OCI-LY1 (cell line): ENCODE measurements around the gene IL21.
A peak's percentile ranks its signal among the peaks of the same experiment; 100 is the strongest.

Experiments used
- H2AFZ ChIP-seq: fragments of 200-600 bp; sonication (generic), shearing (Covaris generic); 2 replicates; pipeline ENCODE4 v1.6.0; 2014; ENCODE audit warnings: antibody characterized with exemption, mild to moderate bottlenecking, low read length
- H3F3A ChIP-seq: fragments of 200-600 bp; sonication (generic), shearing (Covaris generic); 2 replicates; pipeline ENCODE4 v1.6.0; 2014; ENCODE audit warnings: mild to moderate bottlenecking, antibody characterized with exemption, low read length, moderate library complexity; ENCODE audit not compliant: insufficient read depth
- H3K27ac ChIP-seq: fragments of 200-600 bp; sonication (generic); 2 replicates; pipeline ENCODE4 v1.5.1; 2014; ENCODE audit warnings: low read length, mixed run types, mild to moderate bottlenecking, low read depth; ENCODE audit not compliant: poor library complexity, severe bottlenecking
- H3K27me3 ChIP-seq: fragments of 200-600 bp; sonication (generic); 2 replicates; pipeline ENCODE4 v1.6.0; 2014; ENCODE audit warnings: antibody characterized with exemption, mild to moderate bottlenecking, low read length, moderate library complexity; ENCODE audit not compliant: insufficient read depth
- H3K36me3 ChIP-seq: fragments of 200-600 bp; sonication (generic); 2 replicates; pipeline ENCODE4 v1.6.1; 2014; ENCODE audit warnings: mild to moderate bottlenecking, antibody characterized with exemption, low read length, moderate library complexity, mixed read lengths; ENCODE audit not compliant: insufficient read depth
- H3K4me1 ChIP-seq: fragments of 200-600 bp; sonication (generic); 2 replicates; pipeline ENCODE4 v1.5.1; 2014; ENCODE audit warnings: mild to moderate bottlenecking, low read length, moderate library complexity; ENCODE audit not compliant: insufficient read depth, severe bottlenecking
- H3K4me2 ChIP-seq: fragments of 200-600 bp; sonication (generic), shearing (Covaris generic); 2 replicates; pipeline ENCODE4 v1.6.1; 2014; ENCODE audit warnings: low read length
- H3K4me3 ChIP-seq: fragments of 200-600 bp; sonication (generic); 2 replicates; pipeline ENCODE4 v1.5.1; 2014; ENCODE audit warnings: low read length, low read depth, mild to moderate bottlenecking, mixed read lengths; ENCODE audit not compliant: poor library complexity, severe bottlenecking
- H3K79me2 ChIP-seq: fragments of 200-600 bp; shearing (Covaris generic); 2 replicates; pipeline ENCODE4 v1.6.1; 2016; ENCODE audit warnings: mixed run types, low read length, mixed read lengths; ENCODE audit not compliant: insufficient read depth
- H3K9ac ChIP-seq: fragments of 200-600 bp; sonication (generic), shearing (Covaris generic); 2 replicates; pipeline ENCODE4 v1.6.1; 2014; ENCODE audit warnings: mild to moderate bottlenecking, low read length, mixed read lengths
- H3K9me2 ChIP-seq: fragments of 200-600 bp; sonication (generic), shearing (Covaris generic); 2 replicates; pipeline ENCODE4 v1.6.1; 2014; ENCODE audit warnings: low read depth, mild to moderate bottlenecking, low read length, mixed read lengths
- H3K9me3 ChIP-seq: fragments of 200-600 bp; shearing (Covaris generic); 2 replicates; pipeline ENCODE4 v1.6.1; 2014; ENCODE audit warnings: low read length, mixed read lengths
- H4K20me1 ChIP-seq: fragments of 200-600 bp; sonication (generic), shearing (Covaris generic); 2 replicates; pipeline ENCODE4 v1.6.0; 2016; ENCODE audit warnings: mild to moderate bottlenecking, low read length; ENCODE audit not compliant: insufficient read depth
- EZH2 ChIP-seq: fragments of 200-600 bp; sonication (generic), shearing (Covaris generic); IDR thresholded peaks from 2 replicates; pipeline ENCODE4 v1.8.0; 2017; ENCODE audit warnings: borderline replicate concordance, mixed run types, mild to moderate bottlenecking, antibody characterized with exemption, low read length, moderate library complexity, mixed read lengths
- TF ChIP-seq, protein P1 (sequence below): fragments of 200-600 bp; sonication (generic), shearing (Covaris generic); IDR thresholded peaks from 2 replicates; pipeline ENCODE4 v1.5.1; 2017; ENCODE audit warnings: mild to moderate bottlenecking, antibody characterized with exemption, low read length, moderate library complexity, mixed read lengths

IL21 gene

DNA sequence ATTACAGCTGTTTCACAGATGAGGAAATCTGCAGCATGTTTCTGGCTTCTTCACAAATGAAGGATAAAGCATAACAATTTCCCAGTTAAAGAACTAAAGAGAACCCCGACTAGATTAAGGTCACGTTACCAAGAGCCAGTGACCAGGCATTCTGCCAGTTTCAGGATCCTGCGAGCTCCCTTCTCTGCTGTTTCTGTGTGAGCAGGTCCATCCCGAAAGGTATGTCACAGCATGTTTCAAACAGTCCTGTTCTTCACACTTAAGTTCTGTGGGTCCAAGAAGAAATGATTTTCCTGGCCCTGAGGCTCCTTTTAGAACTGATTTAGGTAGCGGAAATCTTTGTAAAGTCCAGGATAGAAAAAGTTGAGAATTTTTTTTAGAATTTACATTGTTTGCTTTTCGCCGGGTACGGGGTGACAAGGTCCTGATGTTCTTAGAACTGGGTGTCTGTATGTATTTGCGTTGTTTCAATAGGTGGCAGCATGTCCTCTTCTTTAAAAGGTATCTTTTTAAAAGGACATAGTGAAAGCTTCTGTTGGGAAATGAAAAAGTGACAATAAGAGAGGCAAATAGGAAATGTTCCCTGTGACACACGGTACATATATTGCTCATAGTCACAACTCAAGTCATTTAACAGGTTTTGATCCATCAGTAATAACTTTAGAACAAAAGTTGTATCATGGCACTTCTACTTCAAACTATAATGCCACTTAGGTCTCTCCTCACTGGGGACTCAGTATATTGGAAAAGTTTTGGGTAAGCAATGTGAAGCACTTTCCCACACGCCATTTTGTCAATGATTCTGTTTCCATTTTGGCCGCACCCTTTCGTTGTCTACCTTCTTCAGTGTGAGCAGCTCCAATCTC lies 18.4 kb downstream of the IL21 start:
- Histone ChIP-seq H3K27ac (no peak overlapping the region), H3K4me1 (no peaks in the 10 kb centered on the region), H3K36me3 (no peaks in the 10 kb centered on the region), H3K9ac (no peak overlapping the region), H3K4me2 (no peak overlapping the region), H3K4me3 (no peak overlapping the region), H3K9me3 (no peaks in the 10 kb centered on the region), H4K20me1 (no peaks in the 10 kb centered on the region), H3F3A (no peaks in the 10 kb centered on the region), H3K27me3 (no peaks in the 10 kb centered on the region; the same call in 1 of the 2 replicates), H3K9me2 (no peaks in the 10 kb centered on the region), H2AFZ (no peak overlapping the region), H3K79me2 (no peaks in the 10 kb centered on the region)
- TF ChIP-seq, protein P1, sequence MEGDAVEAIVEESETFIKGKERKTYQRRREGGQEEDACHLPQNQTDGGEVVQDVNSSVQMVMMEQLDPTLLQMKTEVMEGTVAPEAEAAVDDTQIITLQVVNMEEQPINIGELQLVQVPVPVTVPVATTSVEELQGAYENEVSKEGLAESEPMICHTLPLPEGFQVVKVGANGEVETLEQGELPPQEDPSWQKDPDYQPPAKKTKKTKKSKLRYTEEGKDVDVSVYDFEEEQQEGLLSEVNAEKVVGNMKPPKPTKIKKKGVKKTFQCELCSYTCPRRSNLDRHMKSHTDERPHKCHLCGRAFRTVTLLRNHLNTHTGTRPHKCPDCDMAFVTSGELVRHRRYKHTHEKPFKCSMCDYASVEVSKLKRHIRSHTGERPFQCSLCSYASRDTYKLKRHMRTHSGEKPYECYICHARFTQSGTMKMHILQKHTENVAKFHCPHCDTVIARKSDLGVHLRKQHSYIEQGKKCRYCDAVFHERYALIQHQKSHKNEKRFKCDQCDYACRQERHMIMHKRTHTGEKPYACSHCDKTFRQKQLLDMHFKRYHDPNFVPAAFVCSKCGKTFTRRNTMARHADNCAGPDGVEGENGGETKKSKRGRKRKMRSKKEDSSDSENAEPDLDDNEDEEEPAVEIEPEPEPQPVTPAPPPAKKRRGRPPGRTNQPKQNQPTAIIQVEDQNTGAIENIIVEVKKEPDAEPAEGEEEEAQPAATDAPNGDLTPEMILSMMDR = peak; percentile 33; the same call in 1 of the 2 replicates
- no peak for TF ChIP-seq EZH2

DNA sequence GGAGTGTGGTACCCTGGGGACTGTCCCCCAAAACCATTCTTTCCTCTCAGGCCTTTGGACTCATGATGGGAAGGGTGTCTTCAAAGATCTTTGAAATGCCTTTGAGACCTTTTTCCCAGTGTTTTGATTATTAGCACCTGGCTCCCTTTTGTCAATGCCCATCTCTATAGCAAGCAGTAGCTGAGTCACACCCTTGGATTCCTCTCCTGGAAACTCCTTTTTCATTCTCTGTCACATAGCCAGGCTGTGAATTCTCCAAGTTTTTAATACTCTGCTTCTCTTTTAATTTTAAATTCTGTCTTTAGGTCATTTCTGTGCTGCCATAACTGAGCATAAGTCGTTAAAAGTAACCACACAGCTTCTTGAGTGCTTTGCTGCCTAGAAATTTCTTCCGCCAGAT lies 29.7 kb downstream of the IL21 start:
- no peaks in the 10 kb centered on the region for H3K79me2 ChIP-seq
- no peaks in the 10 kb centered on the region for H3F3A ChIP-seq
- no peak overlapping the region for H3K4me3 ChIP-seq
- no peak overlapping the region for H3K9ac ChIP-seq
- H3K27me3 ChIP-seq = no peaks in the 10 kb centered on the region
- no peak overlapping the region for H3K4me2 ChIP-seq
- no peak overlapping the region for H3K27ac ChIP-seq
- no peak overlapping the region for H2AFZ ChIP-seq
- H3K9me3 ChIP-seq = no peaks in the 10 kb centered on the region
- H4K20me1 ChIP-seq = no peaks in the 10 kb centered on the region
- no peaks in the 10 kb centered on the region for H3K36me3 ChIP-seq
- H3K9me2 ChIP-seq = no peaks in the 10 kb centered on the region
- no peaks in the 10 kb centered on the region for H3K4me1 ChIP-seq
- TF ChIP-seq, protein P1 = no peak
- no peak for TF ChIP-seq EZH2

DNA sequence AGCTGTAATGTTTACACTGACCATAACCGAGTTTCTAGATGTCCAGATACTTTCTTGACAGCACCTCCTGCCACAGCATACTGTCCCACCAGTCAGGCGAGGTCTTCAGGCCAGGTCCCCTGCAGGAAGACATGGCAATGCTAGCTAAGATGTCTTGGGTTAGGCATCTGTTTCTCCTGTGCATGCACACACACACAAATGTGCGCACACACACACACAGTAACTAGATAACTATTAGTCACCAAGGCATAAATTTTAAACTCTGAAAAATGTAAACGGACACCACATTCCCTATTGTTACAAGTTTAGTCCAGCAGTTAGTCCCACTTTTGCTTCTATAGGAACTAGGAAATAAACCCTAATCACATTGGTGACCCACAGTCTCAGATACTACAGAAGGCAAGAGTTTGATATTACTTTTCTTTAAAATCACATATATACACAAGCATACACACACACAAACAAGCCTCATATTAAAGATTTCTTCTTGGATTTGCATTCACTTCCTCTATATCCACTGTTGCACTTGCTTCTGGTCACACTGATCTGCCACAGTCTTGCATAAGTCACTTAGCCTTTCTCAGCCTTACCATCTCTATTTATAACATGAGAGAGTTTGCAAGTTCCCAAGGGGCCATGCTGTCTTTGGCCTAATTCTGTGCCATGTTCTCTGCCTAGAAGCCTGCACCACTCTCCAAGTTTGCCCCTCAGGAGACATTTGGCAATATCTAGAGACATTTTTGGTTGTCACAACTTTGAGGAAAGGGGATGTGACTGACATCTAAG lies 32.2 kb downstream of the IL21 start:
- H3K27ac ChIP-seq = no peak overlapping the region
- H3K9me2 ChIP-seq = no peaks in the 10 kb centered on the region
- H3K4me3 ChIP-seq = no peak overlapping the region
- H3K27me3 ChIP-seq = no peaks in the 10 kb centered on the region
- H3K9me3 ChIP-seq = no peaks in the 10 kb centered on the region
- TF ChIP-seq EZH2 = no peak
- TF ChIP-seq, protein P1 = no peak
- no peaks in the 10 kb centered on the region for H4K20me1 ChIP-seq
- H3F3A ChIP-seq = no peaks in the 10 kb centered on the region
- no peaks in the 10 kb centered on the region for H3K4me1 ChIP-seq
- H3K36me3 ChIP-seq = no peaks in the 10 kb centered on the region
- H3K9ac ChIP-seq = no peak overlapping the region
- no peak overlapping the region for H2AFZ ChIP-seq
- no peak overlapping the region for H3K4me2 ChIP-seq
- H3K79me2 ChIP-seq = no peaks in the 10 kb centered on the region
